Measurements from ENCODE around the gene PKLR. TPM values are rescaled to one million over a fixed set of nuclear protein-coding genes. Genes with fewer than 3 reads are reported as not detected.

PKLR gene
- total RNA-seq, 1 donor from 2014 or later = 0.54 TPM

DNA sequence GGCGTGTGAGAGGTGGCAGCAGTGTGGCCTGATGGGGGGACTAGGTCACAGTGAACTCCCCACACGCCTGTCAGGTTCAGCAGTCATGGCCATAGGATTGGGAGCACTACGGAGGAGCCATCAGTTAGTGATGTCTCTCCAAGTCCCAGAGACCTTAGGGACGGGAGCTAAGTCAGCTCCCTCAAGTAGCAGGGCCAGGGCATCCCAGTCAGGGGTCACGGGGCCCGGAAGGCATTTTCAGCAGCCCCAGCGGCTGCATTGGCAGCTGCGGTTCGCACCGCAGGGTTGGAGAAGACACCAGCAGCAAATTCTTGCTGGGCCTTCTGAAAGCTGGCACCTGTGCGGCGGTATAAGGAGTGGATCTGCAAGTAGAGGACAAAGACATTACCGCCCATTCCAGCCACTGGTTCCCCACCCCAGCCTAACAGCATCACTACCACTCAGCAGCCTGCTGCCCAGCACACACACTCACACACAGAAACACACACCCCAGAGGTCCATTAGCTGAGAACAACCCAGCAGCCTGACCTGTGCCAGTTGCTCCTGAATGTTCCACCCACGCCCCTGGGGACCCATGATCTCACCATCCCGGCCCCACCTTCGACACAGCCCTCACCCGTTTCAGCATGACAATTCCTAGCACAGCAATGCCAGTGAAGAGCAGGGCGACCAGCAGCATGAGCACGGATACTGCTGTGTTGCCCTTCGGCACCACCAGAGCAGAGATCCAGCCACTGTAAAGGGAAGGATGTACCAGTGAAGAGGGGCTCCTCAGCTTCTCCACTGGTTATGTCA, 45.0 kb downstream of the PKLR start:
- no peak overlapping the region for H2AFZ ChIP-seq (replicated peaks)
- H3K9ac ChIP-seq = no peak overlapping the region

GRCh38 chr1:155255243-155256007, 45.8 kb downstream of the PKLR start, which contains the start of gene ENTREP3:
TSS of gene ENTREP3 (minus strand) at chr1:155255483. CDS start at chr1:155254877, 606 bp downstream.
- H3K27ac ChIP-seq = no peak within 1 kb of the TSS
- peak within 1 kb of the TSS; percentile 91 for H3K4me3 Mint-ChIP-seq
- no peaks in the 10 kb centered on the region for H3K27me3 ChIP-seq
- peak within 1 kb of the TSS; percentile 99 for H3K4me2 ChIP-seq
- no peaks in the 10 kb centered on the region for H4K20me1 ChIP-seq (ENCODE audit: low read depth)
- H3F3A ChIP-seq (ENCODE audit: low read depth) = peaks cover 30% of the 10 kb centered on the region
- TF ChIP-seq EZH2phosphoT487 (IDR thresholded peaks at IDR 0.05) (no peak), EZH2 (IDR thresholded peaks at IDR 0.05) (no peak), CTCF (IDR thresholded peaks at IDR 0.05) (peak; percentile 24)
- H3K4me1 ChIP-seq = peaks cover 15% of the 10 kb centered on the region
- peaks cover 19% of the 10 kb centered on the region for H3K36me3 Mint-ChIP-seq
- peaks cover 32% of the 10 kb centered on the region for H3K4me1 Mint-ChIP-seq
- H3K27me3 Mint-ChIP-seq (ENCODE audit: insufficient read depth, low read depth) = peaks cover 9% of the 10 kb centered on the region
- peak within 1 kb of the TSS; percentile 72 for H3K9ac ChIP-seq
- no peaks in the 10 kb centered on the region for H3K9me3 ChIP-seq (ENCODE audit: low read depth)
- H3K4me3 ChIP-seq = peak within 1 kb of the TSS; percentile 84
- H3K9me3 Mint-ChIP-seq = no peaks in the 10 kb centered on the region
- H3K27ac Mint-ChIP-seq = peak within 1 kb of the TSS; percentile 58
- peak within 1 kb of the TSS; percentile 53 for H2AFZ ChIP-seq (replicated peaks)
- H3K79me2 ChIP-seq (ENCODE audit: low read depth) = peaks cover 18% of the 10 kb centered on the region
- DNase-seq (ENCODE audit: low spot score) = peak; percentile 95
- H3K36me3 ChIP-seq = no peaks in the 10 kb centered on the region

More for the DNA sequence above, 45.0 kb downstream of the PKLR start:
- H3K4me1 Mint-ChIP-seq = peaks cover 33% of the 10 kb centered on the region
- TF ChIP-seq EZH2phosphoT487 (IDR thresholded peaks at IDR 0.05) (no peak), EZH2 (IDR thresholded peaks at IDR 0.05) (no peak), CTCF (IDR thresholded peaks at IDR 0.05) (no peak)
- H3K36me3 Mint-ChIP-seq = peaks cover 19% of the 10 kb centered on the region
- H3K4me2 ChIP-seq = peak overlapping the region; percentile 99
- no peaks in the 10 kb centered on the region for H4K20me1 ChIP-seq (ENCODE audit: low read depth)
- H3K4me3 ChIP-seq = peak overlapping the region; percentile 84
- no peaks in the 10 kb centered on the region for H3K36me3 ChIP-seq
- H3K27me3 Mint-ChIP-seq (ENCODE audit: insufficient read depth, low read depth) = peaks cover 10% of the 10 kb centered on the region
- H3K4me1 ChIP-seq = peaks cover 19% of the 10 kb centered on the region
- peak overlapping the region; percentile 91 for H3K4me3 Mint-ChIP-seq
- no peaks in the 10 kb centered on the region for H3K9me3 Mint-ChIP-seq
- DNase-seq (ENCODE audit: low spot score) = no peak
- H3K27ac ChIP-seq = no peak overlapping the region
- H3K79me2 ChIP-seq (ENCODE audit: low read depth) = peaks cover 27% of the 10 kb centered on the region
- peaks cover 28% of the 10 kb centered on the region for H3F3A ChIP-seq (ENCODE audit: low read depth)
- H3K27ac Mint-ChIP-seq = peak overlapping the region; percentile 74
- no peaks in the 10 kb centered on the region for H3K9me3 ChIP-seq (ENCODE audit: low read depth)
- H3K27me3 ChIP-seq = no peaks in the 10 kb centered on the region

GRCh38 chr1:155254714-155255242, 46.5 kb downstream of the PKLR start:
- Histone ChIP-seq H3K4me3 (peak overlapping the region; percentile 84), H3K9ac (peak overlapping the region; percentile 72), H3K27ac (no peak overlapping the region), H3K79me2 (ENCODE audit: low read depth) (peaks cover 12% of the 10 kb centered on the region), H3K9me3 (ENCODE audit: low read depth) (no peaks in the 10 kb centered on the region), H4K20me1 (ENCODE audit: low read depth) (no peaks in the 10 kb centered on the region), H2AFZ (replicated peaks) (peak overlapping the region; percentile 27), H3K36me3 (no peaks in the 10 kb centered on the region), H3F3A (ENCODE audit: low read depth) (peaks cover 30% of the 10 kb centered on the region), H3K4me2 (peak overlapping the region; percentile 99), H3K4me1 (peaks cover 20% of the 10 kb centered on the region), H3K27me3 (no peaks in the 10 kb centered on the region)
- peaks cover 9% of the 10 kb centered on the region for H3K27me3 Mint-ChIP-seq (ENCODE audit: insufficient read depth, low read depth)
- no peaks in the 10 kb centered on the region for H3K9me3 Mint-ChIP-seq
- H3K27ac Mint-ChIP-seq = no peak overlapping the region
- H3K4me1 Mint-ChIP-seq = peaks cover 32% of the 10 kb centered on the region
- TF ChIP-seq EZH2 (IDR thresholded peaks at IDR 0.05) = no peak
- TF ChIP-seq CTCF (IDR thresholded peaks at IDR 0.05) = no peak
- no peak for TF ChIP-seq EZH2phosphoT487 (IDR thresholded peaks at IDR 0.05)
- H3K36me3 Mint-ChIP-seq = peaks cover 16% of the 10 kb centered on the region
- DNase-seq (ENCODE audit: low spot score) = peak; percentile 45
- peak overlapping the region; percentile 91 for H3K4me3 Mint-ChIP-seq

All from neural progenitor cell (in vitro differentiated cells).